NCI-H345 treated with DMSO at 0.1 percent for 48 hours (cell line): ENCODE results near the gene BABAM2.
"Not testable (repeated sequence)": the region's sequence is repeated elsewhere in the genome, so short reads cannot be mapped to it uniquely, and the experiment has no call there.

Source experiments
- DNase-seq: peaks from one replicate; lab custom pipeline; 2025; ENCODE audit not compliant: unreplicated experiment; lab: John Stamatoyannopoulos, UW

Gene BABAM2

DNA sequence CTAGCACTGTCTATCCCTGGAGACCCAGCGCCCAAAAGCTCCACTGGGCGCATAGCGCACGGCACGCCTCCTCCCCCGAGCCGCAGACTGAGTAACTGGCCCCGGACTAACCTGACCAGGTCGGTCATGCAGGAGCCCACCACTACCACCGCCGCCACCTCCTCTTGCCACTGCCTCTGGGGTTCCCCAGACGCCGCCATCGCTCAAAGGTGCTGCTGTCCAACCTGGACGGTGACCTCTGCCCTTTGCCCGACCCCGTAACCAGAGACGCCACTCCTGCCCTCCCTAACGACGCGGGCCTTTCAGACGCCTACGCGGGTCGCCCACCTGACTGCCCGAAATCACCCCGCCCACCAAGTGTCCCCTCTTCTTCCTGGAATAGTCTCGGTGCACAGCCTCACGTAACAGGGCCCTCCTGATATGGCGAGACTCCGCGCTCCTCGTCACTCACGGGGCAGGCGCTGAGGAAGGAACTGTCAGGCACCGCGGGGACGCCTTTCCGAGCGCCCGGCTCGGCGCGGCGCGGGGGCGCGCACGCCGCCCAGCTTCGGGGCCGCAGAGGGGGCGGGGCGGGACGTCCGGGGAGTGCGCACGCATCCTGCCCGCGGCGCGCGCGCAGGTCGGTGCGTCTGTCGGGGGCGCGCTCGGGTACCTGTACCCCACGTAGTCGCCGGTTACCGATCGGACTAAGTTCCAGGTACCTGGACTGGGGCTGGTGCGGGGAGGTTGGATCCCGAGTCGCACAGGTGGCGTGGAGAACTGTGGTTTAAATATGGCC lies at the start of gene BABAM2, which contains the start of gene RBKS:
Gene BABAM2, plus strand, starts transcription at position 584 of the 778 bp plus-strand sequence. CDS start 3,828 bp downstream, outside the sequence.
Gene RBKS, minus strand, starts transcription at position 242 of the 778 bp plus-strand sequence. Its CDS starts 42 bp downstream, at position 200.
- DNase-seq, result peak; percentile 89

DNA sequence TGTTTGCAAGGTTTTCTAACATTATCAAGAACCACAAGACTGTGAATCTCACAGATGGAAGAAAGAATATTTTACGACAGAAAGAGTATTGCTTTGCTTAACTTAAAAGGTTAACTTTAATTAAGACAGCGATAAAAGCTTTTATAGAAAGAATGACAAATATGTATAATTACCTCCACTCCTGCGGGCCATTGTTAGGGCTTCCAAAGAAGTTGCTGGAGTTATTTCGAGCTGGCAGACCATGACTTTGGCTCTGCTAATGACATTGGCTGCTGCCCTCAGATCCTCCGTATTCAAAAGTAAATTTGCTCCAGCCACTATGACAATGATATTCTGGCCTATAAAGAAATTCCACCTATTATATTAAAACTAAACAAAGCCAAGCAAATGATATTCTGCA lies 47.6 kb upstream of the BABAM2 start:
- DNase-seq, result no peak

- no peak for DNase-seq
Observed at GRCh38 chr2:27843992-27844391, 46.5 kb upstream of the BABAM2 start.

- DNase-seq, result no peak
Observed at GRCh38 chr2:27844821-27845255, 45.7 kb upstream of the BABAM2 start.

- no peak for DNase-seq
Observed at GRCh38 chr2:27847333-27847732, 43.2 kb upstream of the BABAM2 start.

- no peak for DNase-seq
Observed at GRCh38 chr2:27849558-27850205, 40.8 kb upstream of the BABAM2 start.

DNA sequence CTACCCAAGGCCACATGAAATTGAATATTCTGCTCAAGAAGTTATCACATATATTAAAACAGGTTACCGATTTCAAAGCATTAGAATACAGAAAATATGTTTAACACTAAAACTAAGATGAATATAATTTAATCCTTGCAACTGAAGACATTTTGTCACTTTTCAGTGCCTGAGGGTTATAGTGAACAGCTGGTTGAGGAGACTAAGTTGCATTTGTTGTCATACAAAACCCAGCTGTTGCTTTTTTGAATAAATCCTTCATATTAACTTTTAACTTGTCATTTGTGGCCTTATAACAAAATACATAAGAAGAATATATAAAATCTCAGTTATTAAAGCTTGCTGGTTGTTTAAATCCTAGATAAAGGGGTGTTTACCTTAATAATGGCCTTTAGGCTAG lies 37.8 kb upstream of the BABAM2 start:
- no peak for DNase-seq

GRCh38 chr2:27854229-27854862 lies 36.2 kb upstream of the BABAM2 start:
- no peak for DNase-seq

GRCh38 chr2:27855476-27855875 lies 35.1 kb upstream of the BABAM2 start:
- no peak for DNase-seq

- no peak for DNase-seq
Observed at GRCh38 chr2:27856386-27856785, 34.1 kb upstream of the BABAM2 start.

DNA sequence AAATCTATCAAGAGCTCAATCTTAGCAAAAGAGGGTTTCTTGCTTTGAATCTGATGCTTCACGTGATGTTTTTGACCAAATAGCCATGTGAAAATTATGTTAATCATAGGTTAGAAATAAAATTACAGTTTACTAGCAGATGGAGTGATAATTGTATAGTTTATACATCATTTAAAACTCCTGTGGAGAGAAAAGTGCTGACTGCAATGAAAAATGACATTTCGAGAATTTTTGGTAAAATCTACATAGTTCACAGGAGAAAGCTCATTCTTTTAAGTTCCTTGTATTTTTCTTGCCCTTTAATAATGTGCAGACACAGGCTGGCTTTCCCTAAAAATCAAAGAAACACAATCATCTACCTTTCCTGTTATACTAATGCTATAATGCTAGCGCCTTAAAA lies 33.6 kb upstream of the BABAM2 start:
- DNase-seq, result no peak

GRCh38 chr2:27857417-27858172 lies 32.9 kb upstream of the BABAM2 start:
- no peak for DNase-seq

GRCh38 chr2:27860111-27860510 lies 30.4 kb upstream of the BABAM2 start:
- no peak for DNase-seq

DNA sequence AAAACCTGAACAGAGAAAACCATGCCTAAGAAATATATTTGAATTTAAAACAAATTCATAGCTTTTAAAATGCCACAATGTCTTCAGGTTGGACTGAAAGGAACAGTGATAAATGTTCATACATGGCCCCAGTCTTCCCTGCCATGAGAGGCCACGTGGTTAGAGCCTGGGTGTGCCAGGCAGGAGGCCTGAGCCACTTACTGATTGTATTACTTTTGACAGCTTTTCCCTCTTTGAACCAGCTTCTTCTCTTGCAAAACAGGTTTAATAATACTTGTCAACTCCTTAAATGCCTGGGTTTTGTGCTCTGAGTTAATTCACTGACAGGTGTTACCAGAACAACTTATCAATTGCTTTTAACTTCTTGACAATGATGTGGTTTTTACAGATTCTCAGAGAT lies 27.4 kb upstream of the BABAM2 start:
- DNase-seq, result no peak

- not testable (repeated sequence) for DNase-seq
Observed at GRCh38 chr2:27863955-27864354, 26.6 kb upstream of the BABAM2 start.

- no peak for DNase-seq
Observed at GRCh38 chr2:27866237-27866636, 24.3 kb upstream of the BABAM2 start.

DNA sequence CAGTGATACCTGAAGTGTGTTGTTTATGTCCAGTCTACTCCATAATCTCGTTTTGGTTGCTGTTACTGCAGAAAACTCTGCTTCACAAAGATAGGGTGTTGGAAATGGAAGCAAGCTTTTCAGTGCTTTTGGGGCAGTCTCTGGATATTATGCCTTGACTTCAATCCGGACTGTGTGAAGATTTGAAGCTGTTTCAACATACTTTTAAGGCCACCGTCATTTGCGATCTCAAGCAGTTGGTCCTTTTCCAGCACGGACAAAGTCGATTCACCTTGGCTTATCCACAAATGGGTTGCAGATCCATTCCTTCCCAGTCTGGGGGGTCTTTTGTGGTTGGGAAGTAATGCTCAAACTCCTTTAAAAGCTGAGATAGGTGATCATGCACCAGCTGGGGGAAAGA lies 20.8 kb upstream of the BABAM2 start:
- no peak for DNase-seq

DNA sequence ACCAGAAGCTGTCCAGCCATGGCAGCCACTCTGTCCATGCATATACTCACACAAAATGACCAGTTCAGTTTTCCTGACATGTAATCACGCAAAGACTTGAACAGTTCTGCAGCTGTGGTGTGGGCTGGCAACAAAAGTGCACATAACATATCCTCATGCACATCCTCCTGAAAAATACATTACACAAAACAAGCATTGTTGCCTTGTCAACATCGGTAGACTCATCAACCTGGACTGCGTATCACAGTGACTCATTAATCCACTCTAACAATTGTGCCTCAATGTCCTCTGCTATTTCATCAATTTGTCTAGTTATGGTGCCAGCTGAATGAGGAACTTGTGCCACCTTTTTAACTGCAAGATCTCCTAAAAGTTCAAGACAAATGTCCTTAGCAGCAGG lies 19.8 kb upstream of the BABAM2 start:
- no peak for DNase-seq

DNA sequence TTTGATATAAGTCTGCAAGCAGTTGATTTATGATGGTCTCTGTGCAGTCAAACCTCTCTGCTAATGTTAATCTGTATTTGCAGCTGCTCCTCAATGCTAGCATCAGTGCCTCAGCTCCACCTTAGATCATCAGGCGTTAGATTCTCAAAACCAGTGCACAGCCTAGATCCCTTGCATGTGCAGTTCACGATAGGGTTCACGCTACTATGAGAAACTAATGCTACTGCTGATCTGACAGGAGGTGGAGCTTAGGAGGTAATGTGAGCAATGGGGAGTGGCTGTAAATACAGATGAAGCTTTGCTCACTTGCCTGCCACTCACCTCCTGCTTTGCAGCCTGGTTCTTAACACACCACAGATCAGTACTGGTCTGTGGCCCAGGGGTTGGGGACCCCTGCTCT lies 18.7 kb upstream of the BABAM2 start:
- DNase-seq, result no peak

DNA sequence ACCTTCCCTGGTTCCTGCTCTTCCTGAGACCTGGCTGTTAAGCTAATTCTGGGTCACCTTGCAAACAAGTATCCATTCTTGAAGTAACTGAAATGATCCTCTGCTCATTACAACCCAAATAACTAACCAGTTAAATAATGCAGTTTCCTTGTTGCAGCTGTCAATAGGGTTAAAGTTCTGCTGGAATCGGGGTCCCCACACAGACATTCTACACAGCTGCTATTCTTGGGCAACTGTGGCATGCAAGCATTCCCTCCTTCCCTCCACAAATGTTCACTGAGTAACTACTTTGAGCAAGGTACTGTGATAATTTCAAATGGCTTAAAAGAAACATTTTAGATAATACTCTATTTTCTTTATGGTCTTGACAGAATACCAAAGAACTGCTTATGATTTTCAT lies 17.4 kb upstream of the BABAM2 start:
- no peak for DNase-seq
